Fibroblast of lung (primary cell): ENCODE data around the gene KCTD18. TPM values are rescaled to one million over a fixed set of nuclear protein-coding genes. Genes with fewer than 3 reads are reported as not detected.

Experiments
- DNase-seq, 2 donors: peaks; one replicate each; pipeline versions ENCODE4 v3.0.0 to v3.0.0-alpha.2; 2010; ENCODE audit warnings: low read depth in 2 of 2
- H2AFZ ChIP-seq: 2 replicates; pipeline ENCODE4 v1.5.1; 2012; ENCODE audit warnings: low read length, control low read depth, inconsistent platforms
- H3K27ac ChIP-seq: 2 replicates; pipeline ENCODE4 v1.5.1; 2011; ENCODE audit warnings: low read length, control low read depth; ENCODE audit not compliant: insufficient read depth
- H3K27me3 ChIP-seq: 2 replicates; pipeline ENCODE4 v1.5.1; 2011; ENCODE audit warnings: mild to moderate bottlenecking, low read length; ENCODE audit not compliant: control insufficient read depth, insufficient read depth
- H3K36me3 ChIP-seq: 2 replicates; pipeline ENCODE4 v1.5.1; 2011; ENCODE audit warnings: low read length; ENCODE audit not compliant: control insufficient read depth, insufficient read depth
- H3K4me1 ChIP-seq: 2 replicates; pipeline ENCODE4 v1.5.1; 2011; ENCODE audit warnings: low read length; ENCODE audit not compliant: control insufficient read depth, insufficient read depth; ENCODE audit errors: extremely low read depth
- H3K4me2 ChIP-seq: 2 replicates; pipeline ENCODE4 v1.5.1; 2011; ENCODE audit warnings: low read length, control low read depth; ENCODE audit not compliant: insufficient read depth; ENCODE audit errors: extremely low read depth
- H3K4me3 ChIP-seq, 4 experiments: fragments of 200-600 bp in 1 of 4; sonication (generic) in 1 of 4; replicated peaks in 1 of 4; 2 replicates each; pipeline ENCODE4 v1.5.1; 2011 to 2016; ENCODE audit warnings: low read length in 4 of 4, low read depth in 3 of 4, mild to moderate bottlenecking in 3 of 4, control low read depth in 2 of 4, inconsistent platforms in 1 of 4, mixed read lengths in 1 of 4; ENCODE audit not compliant: insufficient read depth in 1 of 4; ENCODE audit errors: control extremely low read depth in 1 of 4
- H3K79me2 ChIP-seq: 2 replicates; pipeline ENCODE4 v1.5.1; 2012; ENCODE audit warnings: mild to moderate bottlenecking, low read length, inconsistent platforms; ENCODE audit not compliant: control insufficient read depth, insufficient read depth
- H3K9ac ChIP-seq: 2 replicates; pipeline ENCODE4 v1.5.1; 2011; ENCODE audit warnings: mild to moderate bottlenecking, low read length, control low read depth; ENCODE audit not compliant: insufficient read depth
- H3K9me3 ChIP-seq: 2 replicates; pipeline ENCODE4 v1.5.1; 2012; ENCODE audit warnings: low read depth, low read length; ENCODE audit not compliant: control insufficient read depth, insufficient read depth
- H4K20me1 ChIP-seq: 2 replicates; pipeline ENCODE4 v1.5.1; 2011; ENCODE audit warnings: low read length; ENCODE audit not compliant: control insufficient read depth, insufficient read depth; ENCODE audit errors: extremely low read depth
- EZH2 ChIP-seq: IDR thresholded peaks from 2 replicates; pipeline ENCODE4 v1.5.1; 2012; ENCODE audit warnings: low read length, control low read depth, mild to moderate bottlenecking; ENCODE audit errors: missing control alignments
- polyA plus RNA-seq, 2 donors: library from polyadenylated mRNA; depleted of rRNA in 1 of 2; stranded (reverse) in 1 of 2; unstranded in 1 of 2; fragments of >200 nt; gene quantifications; 2 replicates each; pipeline ENCODE4 v1.2.1, GENCODE V29; 2011 to 2012; ENCODE audit warnings: missing spikeins in 1 of 2
- total RNA-seq: library from RNA; depleted of rRNA; stranded (reverse); fragments of >200 nt; gene quantifications from 2 replicates; pipeline ENCODE4 v1.2.1, GENCODE V29; 2014
- TF ChIP-seq, protein P1 (sequence below), 2 donors: IDR thresholded peaks in 1 of 2; conservative IDR thresholded peaks in 1 of 2; 1 replicate in 1 of 2; 2 replicates in 1 of 2; pipeline ENCODE4 v1.5.1; 2011 to 2012; ENCODE audit warnings: low read length in 2 of 2, control low read depth in 1 of 2, inconsistent platforms in 1 of 2, low read depth in 1 of 2, mild to moderate bottlenecking in 1 of 2

KCTD18 gene
- total and polyA plus RNA-seq, 2 donors (not counting 1 experiment from before 2014, with no cell fraction given), result 14.0 to 29.4 TPM

DNA sequence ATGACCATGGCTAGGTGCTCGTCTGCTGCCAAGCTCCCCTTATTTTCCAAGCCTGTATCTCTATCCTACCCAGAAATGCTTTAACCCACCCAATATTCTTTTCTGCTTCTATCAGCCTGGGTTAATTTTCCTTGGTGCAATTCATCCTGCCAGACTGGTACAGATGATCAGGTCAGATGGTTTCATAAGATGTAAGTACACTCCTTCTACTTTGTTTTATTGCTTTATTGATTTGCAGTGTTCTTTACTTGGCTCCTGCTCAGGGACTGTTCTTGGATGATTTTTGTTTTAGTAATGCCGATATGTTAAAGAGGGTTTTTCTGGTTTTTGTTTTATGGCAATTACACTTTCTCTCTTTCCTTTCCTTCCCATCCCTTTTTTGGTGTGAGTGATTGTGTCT, 13.7 kb upstream of the KCTD18 start:
- H3K27ac ChIP-seq, result no peak overlapping the region
- peaks cover 8% of the 10 kb centered on the region for H3K4me1 ChIP-seq
- peaks cover 24% of the 10 kb centered on the region for H3K79me2 ChIP-seq
- no peak overlapping the region for H3K4me2 ChIP-seq
- H3K9ac ChIP-seq, result no peak overlapping the region
- H3K27me3 ChIP-seq, result no peaks in the 10 kb centered on the region
- H4K20me1 ChIP-seq, result no peaks in the 10 kb centered on the region
- no peak overlapping the region for H2AFZ ChIP-seq
- H3K36me3 ChIP-seq, result no peaks in the 10 kb centered on the region
- no peak for DNase-seq
- H3K4me3 ChIP-seq, result no peak overlapping the region
- TF ChIP-seq EZH2, result no peak
- TF ChIP-seq, protein P1, sequence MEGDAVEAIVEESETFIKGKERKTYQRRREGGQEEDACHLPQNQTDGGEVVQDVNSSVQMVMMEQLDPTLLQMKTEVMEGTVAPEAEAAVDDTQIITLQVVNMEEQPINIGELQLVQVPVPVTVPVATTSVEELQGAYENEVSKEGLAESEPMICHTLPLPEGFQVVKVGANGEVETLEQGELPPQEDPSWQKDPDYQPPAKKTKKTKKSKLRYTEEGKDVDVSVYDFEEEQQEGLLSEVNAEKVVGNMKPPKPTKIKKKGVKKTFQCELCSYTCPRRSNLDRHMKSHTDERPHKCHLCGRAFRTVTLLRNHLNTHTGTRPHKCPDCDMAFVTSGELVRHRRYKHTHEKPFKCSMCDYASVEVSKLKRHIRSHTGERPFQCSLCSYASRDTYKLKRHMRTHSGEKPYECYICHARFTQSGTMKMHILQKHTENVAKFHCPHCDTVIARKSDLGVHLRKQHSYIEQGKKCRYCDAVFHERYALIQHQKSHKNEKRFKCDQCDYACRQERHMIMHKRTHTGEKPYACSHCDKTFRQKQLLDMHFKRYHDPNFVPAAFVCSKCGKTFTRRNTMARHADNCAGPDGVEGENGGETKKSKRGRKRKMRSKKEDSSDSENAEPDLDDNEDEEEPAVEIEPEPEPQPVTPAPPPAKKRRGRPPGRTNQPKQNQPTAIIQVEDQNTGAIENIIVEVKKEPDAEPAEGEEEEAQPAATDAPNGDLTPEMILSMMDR (conservative IDR thresholded peaks at IDR 0.05 in 1 of 2, IDR thresholded peaks at IDR 0.05 in 1 of 2; ENCODE audit: low read depth in 1 of 2, low read length in 2 of 2), result no peak
- H3K9me3 ChIP-seq, result no peaks in the 10 kb centered on the region

DNA sequence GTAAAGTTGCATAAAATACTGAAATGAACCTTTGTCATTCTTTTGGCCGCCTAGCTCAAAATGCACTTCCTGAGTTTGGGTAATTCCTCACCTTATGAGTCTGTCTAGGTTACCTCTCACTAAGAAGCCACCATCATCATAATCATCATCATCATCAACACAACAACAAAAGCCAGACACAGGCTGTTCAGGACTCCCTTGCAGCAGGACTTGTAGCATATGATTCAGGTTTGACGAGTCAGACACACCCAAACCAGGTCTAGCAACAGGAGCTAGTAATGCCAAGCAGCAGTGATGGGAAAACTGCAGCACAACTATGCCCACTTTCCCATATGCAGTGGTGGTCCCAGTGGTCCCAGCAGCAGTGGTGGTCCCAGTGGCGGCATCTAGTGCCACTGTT, 13.3 kb upstream of the KCTD18 start:
- Histone ChIP-seq H3K36me3 (no peaks in the 10 kb centered on the region), H2AFZ (no peak overlapping the region), H3K9ac (no peak overlapping the region), H3K9me3 (no peaks in the 10 kb centered on the region), H3K79me2 (peaks cover 20% of the 10 kb centered on the region), H3K4me1 (peaks cover 8% of the 10 kb centered on the region), H4K20me1 (no peaks in the 10 kb centered on the region), H3K4me3 (no peak overlapping the region), H3K27me3 (no peaks in the 10 kb centered on the region), H3K27ac (no peak overlapping the region), H3K4me2 (no peak overlapping the region)
- no peak for DNase-seq
- TF ChIP-seq EZH2, result no peak
- TF ChIP-seq, protein P1 (conservative IDR thresholded peaks at IDR 0.05 in 1 of 2, IDR thresholded peaks at IDR 0.05 in 1 of 2; ENCODE audit: low read depth in 1 of 2, low read length in 2 of 2), result no peak

DNA sequence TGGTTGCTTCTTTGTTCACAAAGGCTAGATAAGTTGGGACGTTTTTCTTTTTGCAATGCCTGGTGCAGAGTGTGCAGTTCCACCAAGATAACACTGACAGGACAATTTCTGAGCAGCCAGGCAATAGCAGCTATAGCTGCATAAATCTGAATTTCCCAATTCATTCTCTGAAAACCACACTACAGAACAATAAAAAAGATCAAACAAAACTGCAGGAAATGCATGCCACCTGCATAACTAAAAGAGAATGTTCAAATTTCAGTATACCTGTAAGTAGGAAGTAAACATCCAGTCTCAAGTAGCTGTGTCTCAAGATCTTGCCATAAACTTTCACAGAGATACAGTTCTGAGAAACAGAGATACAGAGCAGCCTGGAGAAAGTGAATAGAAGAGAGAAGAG, 5.3 kb upstream of the KCTD18 start:
- Histone ChIP-seq H3K4me3 (no peak overlapping the region), H3K9ac (no peak overlapping the region), H3K36me3 (no peaks in the 10 kb centered on the region), H3K4me2 (no peak overlapping the region), H4K20me1 (no peaks in the 10 kb centered on the region), H3K9me3 (no peaks in the 10 kb centered on the region), H3K27ac (no peak overlapping the region), H3K27me3 (peaks cover 10% of the 10 kb centered on the region), H2AFZ (no peak overlapping the region), H3K79me2 (no peaks in the 10 kb centered on the region), H3K4me1 (no peaks in the 10 kb centered on the region)
- DNase-seq, result no peak
- TF ChIP-seq, protein P1 (conservative IDR thresholded peaks at IDR 0.05 in 1 of 2, IDR thresholded peaks at IDR 0.05 in 1 of 2; ENCODE audit: low read depth in 1 of 2, low read length in 2 of 2), result no peak
- TF ChIP-seq EZH2, result no peak
